ENCODE data around the gene ADAMTS6. TPM values are rescaled to one million over a fixed set of nuclear protein-coding genes. Genes with fewer than 3 reads are reported as not detected.

The ADAMTS6 gene
- total RNA-seq, 2 experiments from 2014 or later, result 1.1 to 1.9 TPM

DNA sequence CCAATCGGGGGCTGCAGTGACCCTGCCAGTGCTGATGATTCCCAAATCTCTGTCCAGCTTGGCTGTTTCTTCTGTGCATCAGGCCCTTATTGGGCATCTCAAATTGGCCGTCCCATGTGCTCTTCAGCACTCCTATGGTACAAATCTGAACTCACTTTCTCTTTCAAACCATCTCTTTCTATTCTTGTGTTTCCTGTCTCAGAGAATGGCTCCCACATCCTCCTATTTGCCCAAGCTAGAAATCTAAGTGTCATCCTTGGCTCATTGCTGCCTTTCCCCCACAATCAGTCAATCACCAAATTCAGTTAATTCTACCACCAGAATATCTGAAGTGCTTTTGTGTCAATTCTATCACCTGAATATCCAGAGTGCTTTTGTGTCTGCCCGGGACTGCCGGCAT lies 376.4 kb downstream of the ADAMTS6 start:
- ATAC-seq, result peak; percentile 26
- CTCF ChIA-PET, result interaction anchor here (0.9 to 1.1 kb wide), 3 partner anchors 68 to 140 kb away, joined by 3 read pairs; no protein-coding TSS in a partner anchor
- POLR2A ChIA-PET, result interaction anchor here (0.6 to 1.3 kb wide), 2 partner anchors 69 to 964 kb away, joined by 3 to 4 read pairs; no protein-coding TSS in a partner anchor
- Mint-ChIP-seq H3K9me3 (no peaks in the 10 kb centered on the region), H3K4me3 (no peak overlapping the region), H3K4me1 (ENCODE audit: low read depth) (peaks cover 44% of the 10 kb centered on the region), H3K27ac (no peak overlapping the region), H3K36me3 (ENCODE audit: low read depth) (no peaks in the 10 kb centered on the region), H3K27me3 (no peaks in the 10 kb centered on the region)
- DNase-seq, result no peak
- TF ChIP-seq, protein P1, sequence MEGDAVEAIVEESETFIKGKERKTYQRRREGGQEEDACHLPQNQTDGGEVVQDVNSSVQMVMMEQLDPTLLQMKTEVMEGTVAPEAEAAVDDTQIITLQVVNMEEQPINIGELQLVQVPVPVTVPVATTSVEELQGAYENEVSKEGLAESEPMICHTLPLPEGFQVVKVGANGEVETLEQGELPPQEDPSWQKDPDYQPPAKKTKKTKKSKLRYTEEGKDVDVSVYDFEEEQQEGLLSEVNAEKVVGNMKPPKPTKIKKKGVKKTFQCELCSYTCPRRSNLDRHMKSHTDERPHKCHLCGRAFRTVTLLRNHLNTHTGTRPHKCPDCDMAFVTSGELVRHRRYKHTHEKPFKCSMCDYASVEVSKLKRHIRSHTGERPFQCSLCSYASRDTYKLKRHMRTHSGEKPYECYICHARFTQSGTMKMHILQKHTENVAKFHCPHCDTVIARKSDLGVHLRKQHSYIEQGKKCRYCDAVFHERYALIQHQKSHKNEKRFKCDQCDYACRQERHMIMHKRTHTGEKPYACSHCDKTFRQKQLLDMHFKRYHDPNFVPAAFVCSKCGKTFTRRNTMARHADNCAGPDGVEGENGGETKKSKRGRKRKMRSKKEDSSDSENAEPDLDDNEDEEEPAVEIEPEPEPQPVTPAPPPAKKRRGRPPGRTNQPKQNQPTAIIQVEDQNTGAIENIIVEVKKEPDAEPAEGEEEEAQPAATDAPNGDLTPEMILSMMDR (IDR thresholded peaks at IDR 0.05), result no peak
- intact Hi-C loops (cut with micrococcal nuclease), result no loop called here

DNA sequence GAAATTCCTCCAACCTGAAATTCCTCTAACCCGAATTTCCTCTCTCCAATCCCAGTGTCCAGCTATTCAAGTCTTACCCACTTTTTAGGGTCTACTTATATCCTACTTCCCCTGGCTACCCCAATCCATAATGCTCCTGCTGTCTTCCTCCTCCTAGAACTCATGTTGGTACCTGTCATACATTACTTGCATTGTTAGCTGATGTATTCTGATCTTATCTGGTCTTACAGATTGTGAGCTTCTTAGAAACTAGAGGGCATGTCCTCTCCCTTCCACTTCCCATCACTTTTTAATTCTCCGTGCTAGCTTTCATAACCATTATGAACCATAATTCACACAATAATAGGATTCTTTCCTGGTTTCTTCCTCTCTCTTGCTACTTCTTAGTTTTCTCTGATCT lies 376.9 kb downstream of the ADAMTS6 start:
- no peak overlapping the region for H3K27ac Mint-ChIP-seq
- H3K9me3 Mint-ChIP-seq, result no peaks in the 10 kb centered on the region
- POLR2A ChIA-PET, result interaction anchor here (0.6 to 1.3 kb wide), 2 partner anchors 69 to 963 kb away, joined by 3 to 4 read pairs; no protein-coding TSS in a partner anchor
- intact Hi-C loops (cut with micrococcal nuclease), result loop anchor here (5.0 kb wide), 1 partner anchor 377 kb away; the partner anchor contains the start of gene ADAMTS6
- H3K4me3 Mint-ChIP-seq, result no peak overlapping the region
- ATAC-seq, result no peak
- H3K4me1 Mint-ChIP-seq (ENCODE audit: low read depth), result peaks cover 44% of the 10 kb centered on the region
- CTCF ChIA-PET, result interaction anchor here (0.7 to 1.7 kb wide), 4 partner anchors 14 to 140 kb away, joined by 3 to 8 read pairs (median 3); no protein-coding TSS in a partner anchor
- no peaks in the 10 kb centered on the region for H3K36me3 Mint-ChIP-seq (ENCODE audit: low read depth)
- TF ChIP-seq, protein P1 (IDR thresholded peaks at IDR 0.05), result no peak
- H3K27me3 Mint-ChIP-seq, result no peaks in the 10 kb centered on the region
- no peak for DNase-seq

DNA sequence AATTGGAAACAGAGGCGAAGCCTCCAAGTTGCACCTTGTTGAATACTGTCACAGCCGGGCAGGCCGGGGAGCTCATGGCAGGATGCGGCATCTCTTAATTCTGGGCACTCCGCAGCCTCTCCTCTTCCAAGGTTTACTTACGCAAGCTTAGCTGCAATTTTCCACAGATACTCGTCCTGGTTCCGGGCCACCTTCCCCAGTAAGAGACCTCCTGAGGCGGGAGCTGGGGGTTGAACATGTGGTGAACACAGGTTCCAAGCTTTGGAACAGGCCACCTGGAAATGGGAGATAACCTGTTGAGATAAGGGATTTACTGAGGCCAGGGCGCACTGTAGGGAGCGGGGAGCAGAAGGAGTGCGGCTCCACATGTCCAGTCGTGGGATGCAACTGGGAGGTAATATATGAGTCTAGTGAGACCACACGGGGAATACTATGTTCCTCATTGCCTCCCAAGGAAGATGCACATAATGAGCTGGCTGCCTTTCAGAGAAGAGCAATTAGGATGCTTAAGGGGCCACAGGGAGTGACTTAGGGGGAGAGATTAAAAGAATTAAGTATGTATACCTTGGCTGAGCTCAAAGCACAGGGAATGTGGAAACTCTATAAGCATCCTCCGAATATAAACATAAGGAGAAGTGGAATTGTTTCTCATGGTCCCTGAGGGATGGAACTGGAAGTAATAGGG lies 377.8 kb downstream of the ADAMTS6 start:
- CTCF ChIA-PET, result interaction anchor here (0.6 to 4.9 kb wide), 14 partner anchors 9 to 383 kb away, joined by 3 to 39 read pairs (median 3); partner anchors contain the start of gene ADAMTS6
- peak overlapping the region; percentile 64 for H3K4me3 Mint-ChIP-seq
- TF ChIP-seq, protein P1 (IDR thresholded peaks at IDR 0.05), result no peak
- no peak for ATAC-seq
- peaks cover 44% of the 10 kb centered on the region for H3K4me1 Mint-ChIP-seq (ENCODE audit: low read depth)
- no peaks in the 10 kb centered on the region for H3K36me3 Mint-ChIP-seq (ENCODE audit: low read depth)
- no peaks in the 10 kb centered on the region for H3K9me3 Mint-ChIP-seq
- intact Hi-C loops (cut with micrococcal nuclease), result loop anchor here (5.0 kb wide), 1 partner anchor 378 kb away; the partner anchor contains the start of gene ADAMTS6
- no peak for DNase-seq
- H3K27me3 Mint-ChIP-seq, result no peaks in the 10 kb centered on the region
- peak overlapping the region; percentile 73 for H3K27ac Mint-ChIP-seq
- POLR2A ChIA-PET, result interaction anchor here (0.6 to 2.1 kb wide), 6 partner anchors 68 to 1064 kb away, joined by 3 to 7 read pairs (median 4); partner anchors contain the start of genes ADAMTS6, CENPK and PPWD1

DNA sequence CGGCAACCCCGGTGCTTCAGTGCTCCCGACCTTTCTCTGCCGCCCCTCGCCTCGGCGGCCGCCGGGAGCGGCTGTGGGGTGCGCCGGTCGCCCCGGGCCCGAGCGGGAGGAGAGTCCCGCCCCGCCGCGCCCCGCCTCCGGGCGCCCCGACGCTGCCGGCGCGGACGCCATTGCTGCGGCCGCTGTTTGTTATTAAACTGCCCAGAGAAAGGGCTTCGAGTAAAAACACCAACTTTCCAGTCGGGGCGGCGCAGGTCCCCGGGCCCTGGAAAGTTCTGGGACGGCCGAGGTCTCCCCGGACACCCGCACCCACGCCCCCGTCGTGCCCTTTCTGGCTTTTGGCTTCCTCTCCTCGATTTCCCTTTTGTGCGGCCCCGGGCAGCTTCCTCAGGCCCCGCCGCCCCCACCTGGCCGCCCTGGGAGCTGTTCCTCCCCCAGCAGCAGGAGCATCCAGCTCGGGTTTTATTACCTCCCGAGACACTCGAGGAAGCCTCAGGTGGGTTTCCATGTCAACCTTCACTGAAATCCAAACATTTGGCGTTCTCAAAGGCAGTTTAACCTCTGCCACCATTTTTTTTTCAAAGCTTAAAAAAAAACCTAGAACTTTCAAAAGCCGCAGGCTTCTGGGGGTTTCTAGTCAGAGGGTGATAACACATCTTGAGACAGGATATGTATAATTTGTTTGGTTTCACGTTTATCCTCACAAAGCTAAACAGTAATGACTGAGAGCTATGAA lies 378.6 kb downstream of the ADAMTS6 start:
- peak; percentile 49 for DNase-seq
- ATAC-seq, result peak; percentile 78
- Mint-ChIP-seq H3K36me3 (ENCODE audit: low read depth) (no peaks in the 10 kb centered on the region), H3K4me1 (ENCODE audit: low read depth) (peaks cover 44% of the 10 kb centered on the region), H3K9me3 (no peaks in the 10 kb centered on the region), H3K27me3 (no peaks in the 10 kb centered on the region), H3K4me3 (peak overlapping the region; percentile 72), H3K27ac (peak overlapping the region; percentile 73)
- intact Hi-C loops (cut with micrococcal nuclease), result loop anchor here (5.0 kb wide), 1 partner anchor 379 kb away; the partner anchor contains the start of gene ADAMTS6
- ChIA-PET CTCF (interaction anchor here (0.6 to 4.9 kb wide), 10 partner anchors 8 to 384 kb away, joined by 3 to 39 read pairs (median 4); partner anchors contain the start of gene ADAMTS6), POLR2A (interaction anchor here (0.6 to 2.1 kb wide), 4 partner anchors 378 to 1065 kb away, joined by 3 to 7 read pairs (median 4); partner anchors contain the start of genes ADAMTS6, CENPK and PPWD1)
- TF ChIP-seq, protein P1 (IDR thresholded peaks at IDR 0.05), result no peak
